ENCODE results near the gene RAB3C.

RAB3C gene

DNA sequence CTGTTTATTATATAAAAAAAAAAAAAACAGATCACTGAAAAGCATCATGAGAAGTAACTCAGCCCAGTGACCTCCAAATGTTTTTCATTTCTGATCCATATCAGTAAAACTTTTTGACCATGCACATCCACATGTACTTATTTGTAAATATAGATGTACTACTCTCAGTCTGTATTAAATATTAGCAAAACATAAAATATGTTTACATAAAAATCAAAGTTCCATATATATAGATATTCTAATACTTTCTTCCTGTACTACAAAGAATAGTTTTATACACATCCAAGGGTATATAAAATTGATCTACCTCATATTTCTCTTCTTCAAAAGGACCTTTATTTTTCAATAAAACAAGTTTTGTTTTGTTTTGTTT is 309.1 kb downstream of the RAB3C start:
- Histone ChIP-seq H3K27me3 (ENCODE audit: control insufficient read depth, insufficient read depth, low read length) (no peaks in the 10 kb centered on the region), H3K9ac (ENCODE audit: low read length) (no peak overlapping the region), H3K27ac (ENCODE audit: low read length) (no peak overlapping the region), H3K4me3 (ENCODE audit: low read length) (no peak overlapping the region), H3K36me3 (ENCODE audit: control insufficient read depth, low read depth, low read length) (no peaks in the 10 kb centered on the region), H3K4me1 (ENCODE audit: control insufficient read depth, low read depth, low read length) (peaks cover 4% of the 10 kb centered on the region), H3K9me3 (ENCODE audit: control insufficient read depth, low read depth, low read length) (no peaks in the 10 kb centered on the region)

GRCh38 chr5:58893551-58893950 is 310.7 kb downstream of the RAB3C start:
- no peaks in the 10 kb centered on the region for H3K27me3 ChIP-seq (ENCODE audit: control insufficient read depth, insufficient read depth, low read length)
- no peak overlapping the region for H3K4me3 ChIP-seq (ENCODE audit: low read length)
- H3K4me1 ChIP-seq (ENCODE audit: control insufficient read depth, low read depth, low read length), result peaks cover 4% of the 10 kb centered on the region
- no peak overlapping the region for H3K27ac ChIP-seq (ENCODE audit: low read length)
- no peaks in the 10 kb centered on the region for H3K9me3 ChIP-seq (ENCODE audit: control insufficient read depth, low read depth, low read length)
- H3K36me3 ChIP-seq (ENCODE audit: control insufficient read depth, low read depth, low read length), result no peaks in the 10 kb centered on the region
- no peak overlapping the region for H3K9ac ChIP-seq (ENCODE audit: low read length)

GRCh38 chr5:58898006-58898405 is 315.1 kb downstream of the RAB3C start:
- Histone ChIP-seq H3K9me3 (ENCODE audit: control insufficient read depth, low read depth, low read length) (no peaks in the 10 kb centered on the region), H3K9ac (ENCODE audit: low read length) (no peak overlapping the region), H3K36me3 (ENCODE audit: control insufficient read depth, low read depth, low read length) (no peaks in the 10 kb centered on the region), H3K4me1 (ENCODE audit: control insufficient read depth, low read depth, low read length) (no peaks in the 10 kb centered on the region), H3K27ac (ENCODE audit: low read length) (no peak overlapping the region), H3K4me3 (ENCODE audit: low read length) (no peak overlapping the region), H3K27me3 (ENCODE audit: control insufficient read depth, insufficient read depth, low read length) (no peaks in the 10 kb centered on the region)

GRCh38 chr5:58898538-58898937 is 315.7 kb downstream of the RAB3C start:
- no peaks in the 10 kb centered on the region for H3K4me1 ChIP-seq (ENCODE audit: control insufficient read depth, low read depth, low read length)
- no peaks in the 10 kb centered on the region for H3K27me3 ChIP-seq (ENCODE audit: control insufficient read depth, insufficient read depth, low read length)
- no peaks in the 10 kb centered on the region for H3K9me3 ChIP-seq (ENCODE audit: control insufficient read depth, low read depth, low read length)
- no peaks in the 10 kb centered on the region for H3K36me3 ChIP-seq (ENCODE audit: control insufficient read depth, low read depth, low read length)
- H3K4me3 ChIP-seq (ENCODE audit: low read length), result no peak overlapping the region
- no peak overlapping the region for H3K9ac ChIP-seq (ENCODE audit: low read length)
- no peak overlapping the region for H3K27ac ChIP-seq (ENCODE audit: low read length)

DNA sequence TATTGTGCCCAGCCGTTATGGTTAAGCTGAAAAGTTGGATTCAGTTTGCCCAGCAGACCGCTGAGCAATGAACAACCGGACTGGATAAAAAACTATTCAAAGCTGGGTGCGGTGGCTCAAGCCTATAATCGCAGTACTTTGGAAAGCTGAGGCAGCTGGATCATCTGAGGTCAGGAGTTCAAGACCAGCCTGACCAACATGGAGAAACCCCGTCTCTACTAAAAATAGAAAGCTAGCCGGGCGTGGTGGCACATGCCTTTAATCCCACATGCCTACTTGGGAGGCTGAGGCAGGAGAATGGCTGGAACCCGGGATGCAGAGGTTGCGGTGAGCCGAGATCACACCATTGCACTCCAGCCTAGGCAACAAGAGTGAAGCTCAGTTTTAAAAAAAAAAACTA is 318.4 kb downstream of the RAB3C start:
- H3K4me1 ChIP-seq (ENCODE audit: control insufficient read depth, low read depth, low read length), result no peaks in the 10 kb centered on the region
- no peak overlapping the region for H3K27ac ChIP-seq (ENCODE audit: low read length)
- no peaks in the 10 kb centered on the region for H3K36me3 ChIP-seq (ENCODE audit: control insufficient read depth, low read depth, low read length)
- H3K9me3 ChIP-seq (ENCODE audit: control insufficient read depth, low read depth, low read length), result no peaks in the 10 kb centered on the region
- no peak overlapping the region for H3K4me3 ChIP-seq (ENCODE audit: low read length)
- H3K27me3 ChIP-seq (ENCODE audit: control insufficient read depth, insufficient read depth, low read length), result no peaks in the 10 kb centered on the region
- no peak overlapping the region for H3K9ac ChIP-seq (ENCODE audit: low read length)

- H3K9me3 ChIP-seq (ENCODE audit: control insufficient read depth, low read depth, low read length), result no peaks in the 10 kb centered on the region
- no peak overlapping the region for H3K9ac ChIP-seq (ENCODE audit: low read length)
- no peak overlapping the region for H3K27ac ChIP-seq (ENCODE audit: low read length)
- no peak overlapping the region for H3K4me3 ChIP-seq (ENCODE audit: low read length)
- H3K36me3 ChIP-seq (ENCODE audit: control insufficient read depth, low read depth, low read length), result no peaks in the 10 kb centered on the region
- no peaks in the 10 kb centered on the region for H3K4me1 ChIP-seq (ENCODE audit: control insufficient read depth, low read depth, low read length)
- H3K27me3 ChIP-seq (ENCODE audit: control insufficient read depth, insufficient read depth, low read length), result no peaks in the 10 kb centered on the region
Measured at GRCh38 chr5:58902305-58902704, 319.4 kb downstream of the RAB3C start.

DNA sequence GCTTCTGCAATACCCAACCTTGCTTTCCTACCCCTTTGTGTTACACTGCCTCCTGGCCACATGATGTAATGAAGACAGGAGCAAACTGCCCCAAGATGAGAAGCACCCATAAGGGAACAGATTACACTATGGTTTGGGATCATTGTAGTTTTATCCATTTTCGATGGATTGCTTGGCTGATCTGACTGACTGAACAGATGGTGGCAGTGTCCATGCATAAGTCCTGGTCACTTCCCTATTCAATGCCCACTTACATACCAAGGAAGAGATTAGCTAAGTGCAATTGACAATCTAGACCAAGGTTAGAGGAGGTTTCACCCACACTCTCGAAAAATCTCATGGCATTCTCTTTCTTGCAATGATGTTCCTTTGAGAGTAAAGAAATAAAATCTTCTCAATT is 319.9 kb downstream of the RAB3C start:
- no peaks in the 10 kb centered on the region for H3K9me3 ChIP-seq (ENCODE audit: control insufficient read depth, low read depth, low read length)
- no peak overlapping the region for H3K4me3 ChIP-seq (ENCODE audit: low read length)
- H3K4me1 ChIP-seq (ENCODE audit: control insufficient read depth, low read depth, low read length), result no peaks in the 10 kb centered on the region
- no peaks in the 10 kb centered on the region for H3K27me3 ChIP-seq (ENCODE audit: control insufficient read depth, insufficient read depth, low read length)
- H3K27ac ChIP-seq (ENCODE audit: low read length), result no peak overlapping the region
- H3K36me3 ChIP-seq (ENCODE audit: control insufficient read depth, low read depth, low read length), result no peaks in the 10 kb centered on the region
- no peak overlapping the region for H3K9ac ChIP-seq (ENCODE audit: low read length)

DNA sequence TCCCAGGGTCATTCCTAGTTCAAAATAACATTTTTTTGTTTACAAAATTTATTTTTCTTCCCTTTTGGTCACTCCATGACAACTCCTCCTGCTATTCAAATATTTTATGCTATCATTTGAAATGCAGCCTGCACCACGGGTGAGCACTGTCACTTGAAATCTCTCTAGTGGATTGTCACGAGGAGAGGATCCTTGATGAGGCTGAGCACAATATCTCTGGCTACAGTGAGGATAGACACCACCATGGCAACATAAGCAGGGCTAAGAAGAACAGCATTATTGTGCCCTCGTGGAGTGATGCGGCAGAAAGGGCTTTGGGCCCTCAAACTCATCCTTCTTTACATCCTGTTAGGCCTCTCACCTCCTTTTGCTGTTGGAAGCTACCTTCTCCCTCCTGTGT is 321.9 kb downstream of the RAB3C start:
- no peak overlapping the region for H3K9ac ChIP-seq (ENCODE audit: low read length)
- H3K4me1 ChIP-seq (ENCODE audit: control insufficient read depth, low read depth, low read length), result no peaks in the 10 kb centered on the region
- H3K9me3 ChIP-seq (ENCODE audit: control insufficient read depth, low read depth, low read length), result no peaks in the 10 kb centered on the region
- no peak overlapping the region for H3K4me3 ChIP-seq (ENCODE audit: low read length)
- H3K27me3 ChIP-seq (ENCODE audit: control insufficient read depth, insufficient read depth, low read length), result no peaks in the 10 kb centered on the region
- H3K27ac ChIP-seq (ENCODE audit: low read length), result no peak overlapping the region
- H3K36me3 ChIP-seq (ENCODE audit: control insufficient read depth, low read depth, low read length), result no peaks in the 10 kb centered on the region

GRCh38 chr5:58905944-58906343 is 323.1 kb downstream of the RAB3C start:
- Histone ChIP-seq H3K27ac (ENCODE audit: low read length) (no peak overlapping the region), H3K9me3 (ENCODE audit: control insufficient read depth, low read depth, low read length) (no peaks in the 10 kb centered on the region), H3K27me3 (ENCODE audit: control insufficient read depth, insufficient read depth, low read length) (no peaks in the 10 kb centered on the region), H3K4me3 (ENCODE audit: low read length) (no peak overlapping the region), H3K4me1 (ENCODE audit: control insufficient read depth, low read depth, low read length) (no peaks in the 10 kb centered on the region), H3K36me3 (ENCODE audit: control insufficient read depth, low read depth, low read length) (no peaks in the 10 kb centered on the region), H3K9ac (ENCODE audit: low read length) (no peak overlapping the region)

Data from iPS-18a (cell line).